Fibroblast of lung (primary cell): ENCODE data around the gene TENM4.

Experiments used
- EZH2 ChIP-seq: IDR thresholded peaks from 2 replicates; pipeline ENCODE4 v1.5.1; 2012; ENCODE audit warnings: low read length, control low read depth, mild to moderate bottlenecking; ENCODE audit errors: missing control alignments
- TF ChIP-seq, protein P1 (sequence below), 2 donors: IDR thresholded peaks in 1 of 2; conservative IDR thresholded peaks in 1 of 2; 1 replicate in 1 of 2; 2 replicates in 1 of 2; pipeline ENCODE4 v1.5.1; 2011 to 2012; ENCODE audit warnings: low read length in 2 of 2, control low read depth in 1 of 2, inconsistent platforms in 1 of 2, low read depth in 1 of 2, mild to moderate bottlenecking in 1 of 2

GRCh38 chr11:79342686-79343085, 98.1 kb downstream of the TENM4 start:
- TF ChIP-seq, protein P1, sequence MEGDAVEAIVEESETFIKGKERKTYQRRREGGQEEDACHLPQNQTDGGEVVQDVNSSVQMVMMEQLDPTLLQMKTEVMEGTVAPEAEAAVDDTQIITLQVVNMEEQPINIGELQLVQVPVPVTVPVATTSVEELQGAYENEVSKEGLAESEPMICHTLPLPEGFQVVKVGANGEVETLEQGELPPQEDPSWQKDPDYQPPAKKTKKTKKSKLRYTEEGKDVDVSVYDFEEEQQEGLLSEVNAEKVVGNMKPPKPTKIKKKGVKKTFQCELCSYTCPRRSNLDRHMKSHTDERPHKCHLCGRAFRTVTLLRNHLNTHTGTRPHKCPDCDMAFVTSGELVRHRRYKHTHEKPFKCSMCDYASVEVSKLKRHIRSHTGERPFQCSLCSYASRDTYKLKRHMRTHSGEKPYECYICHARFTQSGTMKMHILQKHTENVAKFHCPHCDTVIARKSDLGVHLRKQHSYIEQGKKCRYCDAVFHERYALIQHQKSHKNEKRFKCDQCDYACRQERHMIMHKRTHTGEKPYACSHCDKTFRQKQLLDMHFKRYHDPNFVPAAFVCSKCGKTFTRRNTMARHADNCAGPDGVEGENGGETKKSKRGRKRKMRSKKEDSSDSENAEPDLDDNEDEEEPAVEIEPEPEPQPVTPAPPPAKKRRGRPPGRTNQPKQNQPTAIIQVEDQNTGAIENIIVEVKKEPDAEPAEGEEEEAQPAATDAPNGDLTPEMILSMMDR (conservative IDR thresholded peaks at IDR 0.05 in 1 of 2, IDR thresholded peaks at IDR 0.05 in 1 of 2; ENCODE audit: low read depth in 1 of 2, low read length in 2 of 2) = no peak
- no peak for TF ChIP-seq EZH2
